ENCODE measurements around the gene NKAPD1. TPM values are rescaled to one million over a fixed set of nuclear protein-coding genes. Genes with fewer than 3 reads are reported as not detected.

Gene NKAPD1
- total and polyA plus RNA-seq, 2 donors (not counting 1 experiment from before 2014, with no cell fraction given) = 4.5 to 22.8 TPM

DNA sequence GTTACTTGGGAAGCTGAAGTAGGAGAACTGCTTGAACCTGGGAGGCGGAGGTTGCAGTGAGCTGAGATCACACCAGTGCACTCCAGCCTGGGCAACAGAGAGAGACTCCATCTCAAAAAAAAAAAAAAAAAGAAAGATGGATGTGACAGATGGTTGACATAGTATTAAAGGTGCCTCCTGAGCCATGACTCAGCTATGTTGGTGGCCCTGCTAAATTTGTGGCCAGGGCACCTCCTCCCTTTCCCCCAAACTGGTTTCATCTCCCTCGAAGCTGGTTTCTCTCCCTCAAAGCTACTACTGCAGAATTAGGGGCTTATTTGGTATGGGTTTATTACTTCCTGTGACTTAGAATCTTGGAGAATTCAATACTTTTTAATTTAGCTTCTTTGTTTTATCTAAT lies 44.1 kb downstream of the NKAPD1 start:
- H3K4me3 Mint-ChIP-seq = no peak overlapping the region
- Histone ChIP-seq H2AFZ (ENCODE audit: insufficient read depth, low read depth, low read length, poor library complexity, severe bottlenecking) (no peak overlapping the region), H3K27me3 (replicated peaks in 1 of 4; ENCODE audit: control extremely low read depth in 1 of 4, control insufficient read depth in 3 of 4, insufficient read depth in 4 of 4, low read length in 3 of 4) (no peaks in the 10 kb centered on the region), H3K9ac (ENCODE audit: low read length) (no peak overlapping the region), H3K4me3 (ENCODE audit: control extremely low read depth in 1 of 5, extremely low read depth in 1 of 5, insufficient read depth in 1 of 5, low read depth in 2 of 5, low read length in 4 of 5) (no peak overlapping the region), H3K27ac (ENCODE audit: low read length in 2 of 2) (no peak overlapping the region), H3K9me3 (ENCODE audit: control extremely low read depth in 1 of 3, control insufficient read depth in 2 of 3, insufficient read depth in 1 of 3, low read length in 2 of 3) (no peaks in the 10 kb centered on the region), H4K20me1 (ENCODE audit: control insufficient read depth, insufficient read depth, low read length, poor library complexity, severe bottlenecking) (no peaks in the 10 kb centered on the region), H3K4me2 (replicated peaks; ENCODE audit: low read depth, low read length, poor library complexity, severe bottlenecking) (no peak overlapping the region), H3K36me3 (replicated peaks in 1 of 2; ENCODE audit: control extremely low read depth in 1 of 2, control insufficient read depth in 1 of 2, extremely low read depth in 1 of 2, insufficient read depth in 2 of 2, low read length in 1 of 2) (no peaks in the 10 kb centered on the region), H3K79me2 (ENCODE audit: control insufficient read depth, insufficient read depth, low read length) (no peaks in the 10 kb centered on the region), H3K4me1 (ENCODE audit: control insufficient read depth in 2 of 2, insufficient read depth in 2 of 2, low read length in 2 of 2) (peaks cover 0 to 5% of the 10 kb centered on the region in 2 donors)
- ATAC-seq (ENCODE audit: low read depth) (no peak), DNase-seq (no peak)
- no peaks in the 10 kb centered on the region for H3K9me3 Mint-ChIP-seq (ENCODE audit: insufficient read depth)
- ChIA-PET POLR2A (no interaction called here), CTCF (interaction anchor here (0.8 kb wide), 1 partner anchor 166 kb away, joined by 3 read pairs; no protein-coding TSS in a partner anchor)
- intact Hi-C loops (cut with micrococcal nuclease) = no loop called here
- TF ChIP-seq, protein P1, sequence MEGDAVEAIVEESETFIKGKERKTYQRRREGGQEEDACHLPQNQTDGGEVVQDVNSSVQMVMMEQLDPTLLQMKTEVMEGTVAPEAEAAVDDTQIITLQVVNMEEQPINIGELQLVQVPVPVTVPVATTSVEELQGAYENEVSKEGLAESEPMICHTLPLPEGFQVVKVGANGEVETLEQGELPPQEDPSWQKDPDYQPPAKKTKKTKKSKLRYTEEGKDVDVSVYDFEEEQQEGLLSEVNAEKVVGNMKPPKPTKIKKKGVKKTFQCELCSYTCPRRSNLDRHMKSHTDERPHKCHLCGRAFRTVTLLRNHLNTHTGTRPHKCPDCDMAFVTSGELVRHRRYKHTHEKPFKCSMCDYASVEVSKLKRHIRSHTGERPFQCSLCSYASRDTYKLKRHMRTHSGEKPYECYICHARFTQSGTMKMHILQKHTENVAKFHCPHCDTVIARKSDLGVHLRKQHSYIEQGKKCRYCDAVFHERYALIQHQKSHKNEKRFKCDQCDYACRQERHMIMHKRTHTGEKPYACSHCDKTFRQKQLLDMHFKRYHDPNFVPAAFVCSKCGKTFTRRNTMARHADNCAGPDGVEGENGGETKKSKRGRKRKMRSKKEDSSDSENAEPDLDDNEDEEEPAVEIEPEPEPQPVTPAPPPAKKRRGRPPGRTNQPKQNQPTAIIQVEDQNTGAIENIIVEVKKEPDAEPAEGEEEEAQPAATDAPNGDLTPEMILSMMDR (IDR thresholded peaks at IDR 0.05) = no peak
- TF ChIP-seq EZH2 (IDR thresholded peaks at IDR 0.05; ENCODE audit: borderline replicate concordance, insufficient read depth, low read depth, low read length, poor library complexity, severe bottlenecking) = no peak
- WGBS (ENCODE audit: insufficient coverage) = no CpG with 5 or more reads among the region's 2 CpGs
- H3K4me1 Mint-ChIP-seq = peaks cover 6% of the 10 kb centered on the region
- no peaks in the 10 kb centered on the region for H3K27me3 Mint-ChIP-seq
- no peak overlapping the region for H3K27ac Mint-ChIP-seq

DNA sequence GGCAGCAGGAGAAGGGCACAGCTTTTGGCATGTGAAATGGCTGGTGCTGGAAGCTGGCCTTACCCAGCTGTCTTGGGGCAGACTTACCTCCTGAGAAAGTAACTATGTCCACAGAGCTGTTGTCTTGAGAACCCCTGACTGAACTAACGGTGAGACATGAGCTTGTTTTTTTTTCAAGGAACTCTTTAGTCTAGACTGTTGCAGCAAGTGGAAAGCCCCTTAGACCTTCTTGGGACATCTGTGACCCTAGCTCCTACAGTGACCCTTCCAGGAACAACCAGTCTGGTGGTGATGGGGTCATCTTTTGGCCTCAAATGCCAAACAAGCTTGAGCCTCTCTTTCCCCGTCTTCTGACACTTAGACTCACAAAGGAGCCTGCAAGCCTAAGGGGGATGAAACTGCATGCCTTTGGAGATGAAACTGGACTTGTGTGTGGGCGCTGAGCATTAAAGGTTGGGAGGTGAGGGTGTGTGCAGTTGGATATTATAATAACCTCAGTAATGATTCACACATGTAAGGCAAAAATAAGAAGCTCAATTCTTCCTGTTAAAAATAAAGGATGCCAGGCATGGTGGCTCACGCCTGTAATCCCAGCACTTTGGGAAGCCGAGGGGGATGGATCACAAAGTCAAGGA lies 48.0 kb downstream of the NKAPD1 start:
- H3K27ac Mint-ChIP-seq = no peak overlapping the region
- DNase-seq (no peak), ATAC-seq (ENCODE audit: low read depth) (no peak)
- H3K4me3 Mint-ChIP-seq = no peak overlapping the region
- peaks cover 0 to 5% of the 10 kb centered on the region in 2 donors for H3K4me1 ChIP-seq (ENCODE audit: control insufficient read depth in 2 of 2, insufficient read depth in 2 of 2, low read length in 2 of 2)
- H3K9me3 ChIP-seq (ENCODE audit: control extremely low read depth in 1 of 3, control insufficient read depth in 2 of 3, insufficient read depth in 1 of 3, low read length in 2 of 3) = no peaks in the 10 kb centered on the region
- ChIA-PET CTCF (interaction anchor here (0.6 to 1.9 kb wide), 3 partner anchors 9 to 1022 kb away, joined by 3 to 11 read pairs (median 6); no protein-coding TSS in a partner anchor), POLR2A (no interaction called here)
- no CpG with 5 or more reads among the region's 5 CpGs for WGBS (ENCODE audit: insufficient coverage)
- H3K4me3 ChIP-seq (ENCODE audit: control extremely low read depth in 1 of 5, extremely low read depth in 1 of 5, insufficient read depth in 1 of 5, low read depth in 2 of 5, low read length in 4 of 5) = no peak overlapping the region
- no peaks in the 10 kb centered on the region for H3K27me3 ChIP-seq (replicated peaks in 1 of 4; ENCODE audit: control extremely low read depth in 1 of 4, control insufficient read depth in 3 of 4, insufficient read depth in 4 of 4, low read length in 3 of 4)
- no peaks in the 10 kb centered on the region for H3K79me2 ChIP-seq (ENCODE audit: control insufficient read depth, insufficient read depth, low read length)
- H4K20me1 ChIP-seq (ENCODE audit: control insufficient read depth, insufficient read depth, low read length, poor library complexity, severe bottlenecking) = no peaks in the 10 kb centered on the region
- no peaks in the 10 kb centered on the region for H3K27me3 Mint-ChIP-seq
- H3K4me2 ChIP-seq (replicated peaks; ENCODE audit: low read depth, low read length, poor library complexity, severe bottlenecking) = no peak overlapping the region
- peaks cover 6% of the 10 kb centered on the region for H3K4me1 Mint-ChIP-seq
- no peak for TF ChIP-seq EZH2 (IDR thresholded peaks at IDR 0.05; ENCODE audit: borderline replicate concordance, insufficient read depth, low read depth, low read length, poor library complexity, severe bottlenecking)
- TF ChIP-seq, protein P1 (IDR thresholded peaks at IDR 0.05) = no peak
- H3K27ac ChIP-seq (ENCODE audit: low read length in 2 of 2) = no peak overlapping the region
- H3K9me3 Mint-ChIP-seq (ENCODE audit: insufficient read depth) = no peaks in the 10 kb centered on the region
- no peaks in the 10 kb centered on the region for H3K36me3 ChIP-seq (replicated peaks in 1 of 2; ENCODE audit: control extremely low read depth in 1 of 2, control insufficient read depth in 1 of 2, extremely low read depth in 1 of 2, insufficient read depth in 2 of 2, low read length in 1 of 2)
- H2AFZ ChIP-seq (ENCODE audit: insufficient read depth, low read depth, low read length, poor library complexity, severe bottlenecking) = no peak overlapping the region
- no peak overlapping the region for H3K9ac ChIP-seq (ENCODE audit: low read length)
- intact Hi-C loops (cut with micrococcal nuclease) = no loop called here
